Astrocyte (in vitro differentiated cells and primary cell): Measurements from ENCODE around the gene DNM1. TPM values are rescaled to one million over a fixed set of nuclear protein-coding genes. Genes with fewer than 3 reads are reported as not detected.

ENCODE experiments used
- DNase-seq: peaks from one replicate; pipeline ENCODE4 v3.0.0-alpha.2; 2010; ENCODE audit warnings: low read depth
- FAIRE-seq: peaks from 2 replicates; lab custom pipeline; 2011; peaks lifted over from hg19 to GRCh38; lab: Jason Lieb, UNC
- H2AFZ ChIP-seq: 2 replicates; pipeline ENCODE4 v1.6.0; 2012; ENCODE audit warnings: low read depth, low read length, inconsistent platforms
- H3K27ac ChIP-seq: 2 replicates; pipeline ENCODE4 v1.5.1; 2011; ENCODE audit warnings: low read depth, low read length, inconsistent platforms
- H3K27me3 ChIP-seq: 2 replicates; pipeline ENCODE4 v1.6.0; 2011; ENCODE audit warnings: low read length, inconsistent platforms; ENCODE audit not compliant: insufficient read depth
- H3K36me3 ChIP-seq: 2 replicates; pipeline ENCODE4 v1.5.1; 2011; ENCODE audit warnings: low read length, inconsistent platforms; ENCODE audit not compliant: insufficient read depth
- H3K4me1 ChIP-seq: 2 replicates; pipeline ENCODE4 v1.5.1; 2011; ENCODE audit warnings: low read length, inconsistent platforms; ENCODE audit not compliant: insufficient read depth
- H3K4me2 ChIP-seq: 2 replicates; pipeline ENCODE4 v1.6.0; 2012; ENCODE audit warnings: low read length, inconsistent platforms
- H3K4me3 ChIP-seq: 2 replicates; pipeline ENCODE4 v1.5.1; 2011; ENCODE audit warnings: low read depth, mild to moderate bottlenecking, low read length, inconsistent platforms; ENCODE audit not compliant: insufficient read depth
- H3K79me2 ChIP-seq: 2 replicates; pipeline ENCODE4 v1.6.0; 2012; ENCODE audit warnings: mild to moderate bottlenecking, low read length, inconsistent platforms; ENCODE audit not compliant: insufficient read depth
- H3K9ac ChIP-seq: 2 replicates; pipeline ENCODE4 v1.6.0; 2012; ENCODE audit warnings: mild to moderate bottlenecking, low read length, inconsistent platforms
- H3K9me3 ChIP-seq: 2 replicates; pipeline ENCODE4 v1.5.1; 2012; ENCODE audit warnings: low read depth, mild to moderate bottlenecking, low read length, inconsistent platforms; ENCODE audit not compliant: insufficient read depth
- H4K20me1 ChIP-seq: 2 replicates; pipeline ENCODE4 v1.6.0; 2012; ENCODE audit warnings: low read length, inconsistent platforms; ENCODE audit not compliant: insufficient read depth
- H3K27ac Mint-ChIP-seq: one replicate; pipeline ENCODE4 v1.8.0; 2021; ENCODE audit warnings: mild to moderate bottlenecking, mixed read lengths; ENCODE audit not compliant: unreplicated experiment
- H3K27me3 Mint-ChIP-seq: one replicate; pipeline ENCODE4 v1.8.0; 2021; ENCODE audit warnings: low read depth, mixed read lengths; ENCODE audit not compliant: unreplicated experiment
- H3K36me3 Mint-ChIP-seq: one replicate; pipeline ENCODE4 v1.8.0; 2021; ENCODE audit warnings: low read depth, mixed read lengths; ENCODE audit not compliant: unreplicated experiment
- H3K4me1 Mint-ChIP-seq: one replicate; pipeline ENCODE4 v1.8.0; 2021; ENCODE audit warnings: low read depth, mixed read lengths; ENCODE audit not compliant: unreplicated experiment
- H3K4me3 Mint-ChIP-seq: one replicate; pipeline ENCODE4 v1.8.0; 2021; ENCODE audit warnings: mild to moderate bottlenecking, moderate library complexity, mixed read lengths; ENCODE audit not compliant: unreplicated experiment
- H3K9me3 Mint-ChIP-seq: one replicate; pipeline ENCODE4 v1.8.0; 2021; ENCODE audit warnings: mild to moderate bottlenecking, mixed read lengths; ENCODE audit not compliant: unreplicated experiment
- EZH2 ChIP-seq: IDR thresholded peaks from 2 replicates; pipeline ENCODE4 v1.6.1; 2012; ENCODE audit warnings: mild to moderate bottlenecking, low read length, inconsistent platforms; ENCODE audit not compliant: insufficient read depth
- total RNA-seq: library from RNA; stranded (reverse); gene quantifications from 2 replicates; pipeline ENCODE4 v1.2.1, GENCODE V29; 2021
- TF ChIP-seq, protein P1 (sequence below): IDR thresholded peaks from 2 replicates; pipeline ENCODE4 v1.5.1; 2011; ENCODE audit warnings: low read depth, mild to moderate bottlenecking, inconsistent platforms, low read length, moderate library complexity; ENCODE audit not compliant: insufficient read depth

The DNM1 gene
- total RNA-seq, 1 donor from 2014 or later: 29.7 TPM

DNA sequence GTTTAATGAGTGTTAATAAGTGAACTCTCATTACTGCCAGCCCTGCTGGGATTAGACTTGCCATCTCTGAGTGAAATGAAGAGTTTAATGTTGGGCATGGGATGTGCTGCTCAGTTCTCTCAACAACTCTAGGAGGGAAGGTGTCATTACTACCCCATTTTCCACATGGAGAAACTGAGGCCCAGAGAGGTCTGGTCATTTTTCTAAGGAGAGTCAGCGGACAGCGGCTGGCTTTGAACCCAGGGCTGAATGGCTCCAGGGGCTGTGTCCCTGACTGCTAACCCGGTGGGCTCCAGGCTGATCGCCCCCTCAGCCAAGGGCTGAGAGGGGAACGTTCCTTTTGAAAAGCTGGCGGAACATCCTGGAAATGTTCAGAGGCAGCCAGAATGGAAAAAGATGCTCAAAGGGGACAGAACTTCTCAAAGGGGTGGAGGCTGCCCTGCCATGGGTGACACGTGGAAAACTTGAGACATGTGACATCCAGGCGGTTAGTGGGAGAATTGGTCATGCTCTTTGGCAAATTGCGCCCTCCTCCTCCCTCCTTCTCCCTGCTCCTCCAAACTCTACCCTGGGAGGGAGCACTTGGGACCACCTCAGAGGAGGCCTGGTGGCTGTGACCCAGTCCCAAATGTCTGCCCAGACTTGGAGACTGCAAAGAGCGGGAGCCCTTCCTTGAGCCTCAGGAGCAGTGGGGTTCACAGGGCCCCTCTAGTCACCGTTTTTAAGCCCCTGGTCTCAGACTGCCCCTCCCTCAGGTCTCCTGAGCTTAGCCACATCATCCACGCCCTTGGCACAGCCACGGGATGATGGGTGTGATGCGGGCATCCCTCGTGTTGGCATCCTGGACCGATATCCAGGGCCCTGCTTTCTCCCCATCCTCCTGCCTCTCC, 28.7 kb downstream of the DNM1 start:
- Histone ChIP-seq H2AFZ (no peak overlapping the region), H3K27me3 (no peaks in the 10 kb centered on the region), H3K79me2 (no peaks in the 10 kb centered on the region), H3K4me3 (no peak overlapping the region), H3K9me3 (no peaks in the 10 kb centered on the region), H3K9ac (no peak overlapping the region), H3K4me1 (no peaks in the 10 kb centered on the region), H3K36me3 (no peaks in the 10 kb centered on the region), H4K20me1 (no peaks in the 10 kb centered on the region), H3K27ac (no peak overlapping the region), H3K4me2 (no peak overlapping the region)
- DNase-seq: no peak
- Mint-ChIP-seq H3K4me1 (no peaks in the 10 kb centered on the region), H3K27ac (peak overlapping the region; percentile 12), H3K36me3 (peaks cover 6% of the 10 kb centered on the region), H3K27me3 (no peaks in the 10 kb centered on the region), H3K9me3 (peaks cover 2% of the 10 kb centered on the region), H3K4me3 (no peak overlapping the region)
- FAIRE-seq: no peak
- no peak for TF ChIP-seq EZH2
- TF ChIP-seq, protein P1, sequence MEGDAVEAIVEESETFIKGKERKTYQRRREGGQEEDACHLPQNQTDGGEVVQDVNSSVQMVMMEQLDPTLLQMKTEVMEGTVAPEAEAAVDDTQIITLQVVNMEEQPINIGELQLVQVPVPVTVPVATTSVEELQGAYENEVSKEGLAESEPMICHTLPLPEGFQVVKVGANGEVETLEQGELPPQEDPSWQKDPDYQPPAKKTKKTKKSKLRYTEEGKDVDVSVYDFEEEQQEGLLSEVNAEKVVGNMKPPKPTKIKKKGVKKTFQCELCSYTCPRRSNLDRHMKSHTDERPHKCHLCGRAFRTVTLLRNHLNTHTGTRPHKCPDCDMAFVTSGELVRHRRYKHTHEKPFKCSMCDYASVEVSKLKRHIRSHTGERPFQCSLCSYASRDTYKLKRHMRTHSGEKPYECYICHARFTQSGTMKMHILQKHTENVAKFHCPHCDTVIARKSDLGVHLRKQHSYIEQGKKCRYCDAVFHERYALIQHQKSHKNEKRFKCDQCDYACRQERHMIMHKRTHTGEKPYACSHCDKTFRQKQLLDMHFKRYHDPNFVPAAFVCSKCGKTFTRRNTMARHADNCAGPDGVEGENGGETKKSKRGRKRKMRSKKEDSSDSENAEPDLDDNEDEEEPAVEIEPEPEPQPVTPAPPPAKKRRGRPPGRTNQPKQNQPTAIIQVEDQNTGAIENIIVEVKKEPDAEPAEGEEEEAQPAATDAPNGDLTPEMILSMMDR: no peak

DNA sequence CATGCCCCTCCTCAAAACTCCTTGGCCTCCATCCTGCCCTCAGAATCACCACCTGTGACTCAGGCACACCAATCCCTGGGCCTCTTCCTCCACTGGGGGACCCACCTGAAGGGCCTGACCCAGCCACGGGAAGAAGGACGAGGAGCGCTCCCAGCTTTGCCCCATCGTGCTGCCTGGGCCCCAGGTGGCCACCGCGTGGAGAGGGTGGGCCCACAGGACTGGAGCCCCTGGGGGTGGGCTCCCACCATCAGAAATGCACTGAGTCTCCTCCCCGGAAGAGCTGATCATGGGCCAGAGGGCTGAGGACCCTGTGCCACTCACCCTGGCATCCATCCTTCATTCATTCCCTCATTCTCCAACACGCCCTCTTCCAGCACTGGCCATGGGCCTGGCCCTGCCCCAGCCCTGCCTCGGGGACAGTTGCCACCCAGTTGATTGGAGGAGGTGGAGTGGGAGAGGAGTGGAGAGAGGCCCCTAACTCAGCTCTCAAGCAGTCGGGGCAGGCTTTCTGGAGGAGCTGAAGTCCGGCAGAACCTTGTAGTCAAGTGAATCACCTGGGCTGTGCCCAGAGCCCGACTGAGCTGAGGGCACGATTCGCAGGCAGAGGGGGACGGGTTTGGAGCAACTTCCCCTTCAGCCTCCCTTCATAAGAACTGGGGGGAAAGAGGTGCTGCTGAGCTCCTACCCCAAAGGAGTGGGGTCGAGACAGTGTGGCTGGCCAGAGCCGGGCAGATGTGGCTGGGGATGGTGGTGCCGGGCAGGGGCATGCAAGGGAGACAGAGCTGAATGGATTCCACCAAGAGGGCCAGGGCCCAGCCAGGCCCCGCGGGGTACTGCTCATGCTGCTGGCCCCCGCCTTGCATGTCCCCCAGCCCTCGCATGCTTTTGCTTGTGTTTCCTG, 29.6 kb downstream of the DNM1 start:
- H3K27me3 ChIP-seq: no peaks in the 10 kb centered on the region
- no peaks in the 10 kb centered on the region for H3K4me1 ChIP-seq
- H4K20me1 ChIP-seq: no peaks in the 10 kb centered on the region
- Mint-ChIP-seq H3K27me3 (no peaks in the 10 kb centered on the region), H3K4me3 (no peak overlapping the region), H3K36me3 (peaks cover 6% of the 10 kb centered on the region), H3K9me3 (peaks cover 2% of the 10 kb centered on the region), H3K27ac (no peak overlapping the region), H3K4me1 (no peaks in the 10 kb centered on the region)
- H3K36me3 ChIP-seq: no peaks in the 10 kb centered on the region
- H3K27ac ChIP-seq: no peak overlapping the region
- no peak overlapping the region for H3K4me3 ChIP-seq
- H3K9ac ChIP-seq: no peak overlapping the region
- no peak overlapping the region for H3K4me2 ChIP-seq
- no peak overlapping the region for H2AFZ ChIP-seq
- TF ChIP-seq, protein P1: no peak
- no peak for TF ChIP-seq EZH2
- H3K79me2 ChIP-seq: no peaks in the 10 kb centered on the region
- FAIRE-seq: no peak
- no peaks in the 10 kb centered on the region for H3K9me3 ChIP-seq
- no peak for DNase-seq
